Neural cell (in vitro differentiated cells): ENCODE results near the gene JKAMP. TPM values are rescaled to one million over a fixed set of nuclear protein-coding genes. Genes with fewer than 3 reads are reported as not detected.
A peak's percentile ranks its signal among the peaks of the same experiment; 100 is the strongest.

ENCODE experiments used
- H2AFZ ChIP-seq: fragments of 200-600, 300-800 bp; sonication (generic), shearing (Covaris generic); 2 replicates; pipeline ENCODE4 v1.6.0; 2014; ENCODE audit warnings: low read depth, mild to moderate bottlenecking, antibody characterized with exemption, low read length, moderate library complexity
- H3F3A ChIP-seq: fragments of 200-600 bp; shearing (Covaris generic); 2 replicates; pipeline ENCODE4 v1.6.1; 2016; ENCODE audit warnings: mild to moderate bottlenecking, moderate library complexity, mixed read lengths, antibody characterized with exemption, low read length; ENCODE audit not compliant: insufficient read depth, poor library complexity, severe bottlenecking
- H3K27ac ChIP-seq: fragments of 200-600, 300-800 bp; sonication (generic), shearing (Covaris generic); 2 replicates; pipeline ENCODE4 v1.5.1; 2014; ENCODE audit warnings: mild to moderate bottlenecking, low read length, moderate library complexity
- H3K27me3 ChIP-seq: fragments of 300-800, 200-600 bp; sonication (generic), shearing (Covaris generic); 2 replicates; pipeline ENCODE4 v1.6.0; 2014; ENCODE audit warnings: mild to moderate bottlenecking, low read depth, low read length, moderate library complexity; ENCODE audit not compliant: insufficient read depth
- H3K36me3 ChIP-seq: fragments of 300-800, 200-600 bp; sonication (generic), shearing (Covaris generic); 2 replicates; pipeline ENCODE4 v1.5.1; 2014; ENCODE audit warnings: mild to moderate bottlenecking, antibody characterized with exemption, low read length, moderate library complexity; ENCODE audit not compliant: insufficient read depth
- H3K4me2 ChIP-seq: fragments of 300-800, 200-600 bp; sonication (generic), shearing (Covaris generic); 2 replicates; pipeline ENCODE4 v1.6.0; 2014; ENCODE audit warnings: mild to moderate bottlenecking, low read length
- H3K4me3 ChIP-seq: fragments of 300-800, 200-600 bp; sonication (generic), shearing (Covaris generic); 2 replicates; pipeline ENCODE4 v1.5.1; 2014; ENCODE audit warnings: mild to moderate bottlenecking, low read length, moderate library complexity
- H3K79me2 ChIP-seq: fragments of 200-600 bp; shearing (Covaris generic); replicated peaks from 2 replicates; pipeline ENCODE4 v1.6.0; 2014; ENCODE audit warnings: mild to moderate bottlenecking, low read length, moderate library complexity; ENCODE audit not compliant: insufficient read depth
- H3K9ac ChIP-seq: fragments of 300-800, 200-600 bp; sonication (generic), shearing (Covaris generic); 2 replicates; pipeline ENCODE4 v1.6.1; 2016; ENCODE audit warnings: mild to moderate bottlenecking, low read length, mixed read lengths
- H3K9me2 ChIP-seq: fragments of 200-600 bp; shearing (Covaris generic); 2 replicates; pipeline ENCODE4 v1.6.1; 2016; ENCODE audit warnings: mild to moderate bottlenecking, low read length, mixed read lengths; ENCODE audit not compliant: insufficient read depth
- H3K9me3 ChIP-seq: fragments of 200-600, 300-800 bp; sonication (generic), shearing (Covaris generic); 2 replicates; pipeline ENCODE4 v1.6.1; 2016; ENCODE audit warnings: mild to moderate bottlenecking, mixed run types, low read length, moderate library complexity, mixed read lengths
- H4K20me1 ChIP-seq: fragments of 200-600 bp; shearing (Covaris generic); 2 replicates; pipeline ENCODE4 v1.6.1; 2016; ENCODE audit warnings: mild to moderate bottlenecking, mixed run types; ENCODE audit not compliant: insufficient read depth
- EP300 ChIP-seq: fragments of 450-650 bp; conservative IDR thresholded peaks from 2 replicates; pipeline ENCODE4 v1.6.1; 2014; ENCODE audit warnings: antibody characterized with exemption, mild to moderate bottlenecking, moderate library complexity; ENCODE audit not compliant: poor library complexity, severe bottlenecking
- EZH2 ChIP-seq: fragments of 200-600, 300-800 bp; shearing (Covaris generic), sonication (generic); IDR thresholded peaks from 2 replicates; pipeline ENCODE4 v1.6.1; 2014; ENCODE audit warnings: antibody characterized with exemption, low read length, borderline replicate concordance, mild to moderate bottlenecking; ENCODE audit not compliant: insufficient read depth, poor library complexity, severe bottlenecking
- MXI1 ChIP-seq: fragments of 450-650 bp; conservative IDR thresholded peaks from 2 replicates; pipeline ENCODE4 v1.6.1; 2014; ENCODE audit warnings: antibody characterized with exemption, mild to moderate bottlenecking; ENCODE audit not compliant: poor library complexity, severe bottlenecking
- POLR2AphosphoS5 ChIP-seq: IDR thresholded peaks from 2 replicates; pipeline ENCODE4 v1.6.1; 2012
- RAD21 ChIP-seq: fragments of 450-650 bp; conservative IDR thresholded peaks from 2 replicates; pipeline ENCODE4 v1.6.1; 2014; ENCODE audit warnings: antibody characterized with exemption, mild to moderate bottlenecking, moderate library complexity
- REST ChIP-seq: IDR thresholded peaks from 2 replicates; pipeline ENCODE4 v1.6.1; 2012; ENCODE audit warnings: borderline replicate concordance
- SMC3 ChIP-seq: fragments of 450-650 bp; conservative IDR thresholded peaks from 2 replicates; pipeline ENCODE4 v1.6.1; 2014; ENCODE audit warnings: antibody characterized with exemption, mild to moderate bottlenecking, moderate library complexity; ENCODE audit not compliant: poor library complexity
- TAF1 ChIP-seq: IDR thresholded peaks from 2 replicates; pipeline ENCODE4 v1.6.1; 2012; ENCODE audit warnings: low read depth
- polyA plus RNA-seq: library from polyadenylated mRNA; depleted of rRNA; stranded (reverse); fragments of >200 nt; gene quantifications from 2 replicates; pipeline ENCODE4 v1.2.3, GENCODE V29; 2014
- TF ChIP-seq, protein P1 (sequence below): fragments of 450-650 bp; IDR thresholded peaks from 2 replicates; pipeline ENCODE4 v1.5.1; 2014; ENCODE audit warnings: antibody characterized with exemption, mild to moderate bottlenecking, moderate library complexity; ENCODE audit not compliant: poor library complexity, severe bottlenecking

The JKAMP gene
- polyA plus RNA-seq, 1 donor from 2014 or later, result 204 TPM

DNA sequence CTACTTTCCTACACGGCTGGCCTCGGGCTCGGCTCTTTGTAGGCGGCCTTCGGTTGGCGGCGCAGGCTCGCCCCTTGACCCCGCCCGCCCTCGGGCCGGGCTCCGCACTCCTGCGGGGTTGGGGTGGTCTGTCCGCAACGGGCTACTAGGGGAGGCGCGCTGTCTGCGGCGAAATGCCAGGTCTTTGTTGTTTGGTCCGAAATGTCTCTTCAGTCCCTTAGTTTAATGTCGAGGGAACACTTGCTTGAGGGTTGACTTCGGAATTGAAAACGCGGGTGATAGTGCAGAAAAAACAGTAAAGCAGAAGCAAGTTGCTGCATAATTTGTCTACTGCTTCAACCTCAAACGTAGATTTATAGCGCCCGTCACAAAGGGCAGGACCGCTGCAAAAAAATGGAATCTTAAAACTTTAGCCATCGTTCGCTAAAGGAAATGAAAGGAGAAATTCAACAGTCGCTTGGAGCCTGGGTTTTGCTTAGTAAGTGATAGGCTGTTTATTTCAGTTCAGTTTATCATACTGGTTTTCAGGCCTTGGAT lies 390 bp downstream of the JKAMP start:
- H3K4me3 ChIP-seq, result peak overlapping the region; percentile 88
- H3K36me3 ChIP-seq, result no peaks in the 10 kb centered on the region
- H3K9ac ChIP-seq, result peak overlapping the region; percentile 79
- H4K20me1 ChIP-seq, result no peaks in the 10 kb centered on the region
- no peaks in the 10 kb centered on the region for H3K27me3 ChIP-seq
- H3K79me2 ChIP-seq, result peaks cover 27% of the 10 kb centered on the region
- H3K9me3 ChIP-seq, result no peaks in the 10 kb centered on the region
- H3K27ac ChIP-seq, result peak overlapping the region; percentile 82
- no peaks in the 10 kb centered on the region for H3F3A ChIP-seq
- TF ChIP-seq, protein P1, sequence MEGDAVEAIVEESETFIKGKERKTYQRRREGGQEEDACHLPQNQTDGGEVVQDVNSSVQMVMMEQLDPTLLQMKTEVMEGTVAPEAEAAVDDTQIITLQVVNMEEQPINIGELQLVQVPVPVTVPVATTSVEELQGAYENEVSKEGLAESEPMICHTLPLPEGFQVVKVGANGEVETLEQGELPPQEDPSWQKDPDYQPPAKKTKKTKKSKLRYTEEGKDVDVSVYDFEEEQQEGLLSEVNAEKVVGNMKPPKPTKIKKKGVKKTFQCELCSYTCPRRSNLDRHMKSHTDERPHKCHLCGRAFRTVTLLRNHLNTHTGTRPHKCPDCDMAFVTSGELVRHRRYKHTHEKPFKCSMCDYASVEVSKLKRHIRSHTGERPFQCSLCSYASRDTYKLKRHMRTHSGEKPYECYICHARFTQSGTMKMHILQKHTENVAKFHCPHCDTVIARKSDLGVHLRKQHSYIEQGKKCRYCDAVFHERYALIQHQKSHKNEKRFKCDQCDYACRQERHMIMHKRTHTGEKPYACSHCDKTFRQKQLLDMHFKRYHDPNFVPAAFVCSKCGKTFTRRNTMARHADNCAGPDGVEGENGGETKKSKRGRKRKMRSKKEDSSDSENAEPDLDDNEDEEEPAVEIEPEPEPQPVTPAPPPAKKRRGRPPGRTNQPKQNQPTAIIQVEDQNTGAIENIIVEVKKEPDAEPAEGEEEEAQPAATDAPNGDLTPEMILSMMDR, result no peak
- TF ChIP-seq TAF1 (no peak), POLR2AphosphoS5 (no peak), MXI1 (no peak), RAD21 (no peak), EP300 (no peak), EZH2 (no peak), SMC3 (no peak), REST (no peak)
- H3K4me2 ChIP-seq, result peak overlapping the region; percentile 79
- H3K9me2 ChIP-seq, result no peaks in the 10 kb centered on the region
- peak overlapping the region; percentile 59 for H2AFZ ChIP-seq

GRCh38 chr14:59490756-59491155 lies 6.4 kb downstream of the JKAMP start:
- Histone ChIP-seq H3K79me2 (peaks cover 30% of the 10 kb centered on the region), H3K9me2 (no peaks in the 10 kb centered on the region), H3K4me3 (no peak overlapping the region), H3K27me3 (no peaks in the 10 kb centered on the region), H4K20me1 (no peaks in the 10 kb centered on the region), H3K9ac (no peak overlapping the region), H3K27ac (no peak overlapping the region), H3K4me2 (no peak overlapping the region), H3K9me3 (no peaks in the 10 kb centered on the region), H3F3A (no peaks in the 10 kb centered on the region), H3K36me3 (peaks cover 13% of the 10 kb centered on the region), H2AFZ (no peak overlapping the region)
- TF ChIP-seq POLR2AphosphoS5, result no peak
- TF ChIP-seq, protein P1, result no peak
- TF ChIP-seq TAF1, result no peak
- no peak for TF ChIP-seq RAD21
- TF ChIP-seq SMC3, result no peak
- no peak for TF ChIP-seq MXI1
- no peak for TF ChIP-seq REST
- TF ChIP-seq EP300, result no peak
